ENCODE results near the gene SPRED3. TPM values are rescaled to one million over a fixed set of nuclear protein-coding genes. Genes with fewer than 3 reads are reported as not detected.

SPRED3 gene
- total and polyA plus RNA-seq, 9 of the 15 experiments (the other 6 are each of a cell fraction or from before 2014, with no cell fraction given) = 0.05 to 1.3 (median 0.36) TPM

DNA sequence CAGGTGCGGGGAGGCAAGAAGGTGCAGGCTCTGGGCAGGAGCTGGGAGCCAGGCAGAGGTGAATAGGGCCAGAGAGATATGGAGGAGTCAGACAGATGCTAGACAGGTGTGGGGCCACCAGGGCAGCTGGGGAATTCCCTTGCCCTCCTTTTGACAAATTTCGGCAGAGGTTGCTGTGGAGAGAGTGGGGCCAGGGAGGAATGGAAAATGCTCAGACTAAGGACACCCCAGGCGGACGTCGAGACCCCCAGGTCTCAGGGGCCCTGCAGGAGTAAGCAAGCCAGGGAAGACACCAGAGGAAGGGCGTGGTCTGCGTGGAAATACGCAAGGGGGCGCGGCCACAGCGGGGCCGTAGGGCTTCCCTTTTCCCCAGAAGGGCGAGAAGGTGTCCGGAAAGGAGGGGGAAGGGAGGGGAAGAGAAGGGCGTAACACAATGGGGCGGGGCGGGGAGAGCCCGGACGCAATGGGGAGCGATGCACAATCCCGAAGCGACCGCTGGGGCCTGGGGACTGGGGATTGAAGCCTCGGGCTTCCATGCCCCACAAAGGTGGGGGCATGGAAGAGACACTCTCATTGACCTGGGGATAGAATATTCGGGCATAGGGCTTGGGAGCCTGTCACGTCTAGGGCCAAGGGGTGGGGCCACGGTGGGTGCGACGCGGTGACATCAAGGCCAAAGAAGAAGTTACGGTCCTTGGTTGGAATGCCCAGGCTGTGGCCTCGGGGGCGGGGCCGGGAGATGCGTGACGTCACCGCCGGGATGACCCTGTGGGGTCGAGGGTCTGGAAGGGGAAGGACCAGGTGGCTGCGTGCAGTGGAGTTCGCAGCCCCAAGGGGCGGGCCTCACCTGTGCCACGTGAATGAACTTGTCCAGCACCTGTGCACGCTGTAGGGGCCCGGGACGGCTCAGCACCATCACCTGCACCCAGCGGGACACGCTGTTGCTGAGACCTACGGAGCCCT, 29.3 kb downstream of the SPRED3 start (continued):
- TF ChIP-seq, protein P1, sequence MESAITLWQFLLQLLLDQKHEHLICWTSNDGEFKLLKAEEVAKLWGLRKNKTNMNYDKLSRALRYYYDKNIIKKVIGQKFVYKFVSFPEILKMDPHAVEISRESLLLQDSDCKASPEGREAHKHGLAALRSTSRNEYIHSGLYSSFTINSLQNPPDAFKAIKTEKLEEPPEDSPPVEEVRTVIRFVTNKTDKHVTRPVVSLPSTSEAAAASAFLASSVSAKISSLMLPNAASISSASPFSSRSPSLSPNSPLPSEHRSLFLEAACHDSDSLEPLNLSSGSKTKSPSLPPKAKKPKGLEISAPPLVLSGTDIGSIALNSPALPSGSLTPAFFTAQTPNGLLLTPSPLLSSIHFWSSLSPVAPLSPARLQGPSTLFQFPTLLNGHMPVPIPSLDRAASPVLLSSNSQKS (CRISPR knock-in tag; IDR thresholded peaks at IDR 0.05) = no peak
- no peak for TF ChIP-seq NR2C1 (IDR thresholded peaks at IDR 0.05)
- TF ChIP-seq NR2C1 (tag; IDR thresholded peaks at IDR 0.05) = 0 out of 2 replicates have a peak, but pooled peaks have one; percentile 25
- TF ChIP-seq TAL1 (IDR thresholded peaks at IDR 0.05) = no peak
- TF ChIP-seq ZFX (CRISPR knock-in tag; IDR thresholded peaks at IDR 0.05) = 0 out of 2 replicates have a peak, but pooled peaks have one; percentile 33
- TF ChIP-seq MEF2A (IDR thresholded peaks at IDR 0.05; ENCODE audit: control insufficient read depth, low read depth, low read length) = no peak
- TF ChIP-seq ERF (CRISPR knock-in tag; IDR thresholded peaks at IDR 0.05) = no peak
- TF ChIP-seq RBM39 (optimal IDR thresholded peaks at IDR 0.05; ENCODE audit: low read depth, low read length) = no peak
- TF ChIP-seq ZNF274 (IDR thresholded peaks at IDR 0.05; ENCODE audit: borderline replicate concordance, low read depth, low read length) = no peak
- TF ChIP-seq ZC3H8 (IDR thresholded peaks at IDR 0.05) = no peak
- no peak; a peak in 1 of 4 replicates for TF ChIP-seq TEAD1 (CRISPR knock-in tag; IDR thresholded peaks at IDR 0.05)
- TF ChIP-seq, protein P2, sequence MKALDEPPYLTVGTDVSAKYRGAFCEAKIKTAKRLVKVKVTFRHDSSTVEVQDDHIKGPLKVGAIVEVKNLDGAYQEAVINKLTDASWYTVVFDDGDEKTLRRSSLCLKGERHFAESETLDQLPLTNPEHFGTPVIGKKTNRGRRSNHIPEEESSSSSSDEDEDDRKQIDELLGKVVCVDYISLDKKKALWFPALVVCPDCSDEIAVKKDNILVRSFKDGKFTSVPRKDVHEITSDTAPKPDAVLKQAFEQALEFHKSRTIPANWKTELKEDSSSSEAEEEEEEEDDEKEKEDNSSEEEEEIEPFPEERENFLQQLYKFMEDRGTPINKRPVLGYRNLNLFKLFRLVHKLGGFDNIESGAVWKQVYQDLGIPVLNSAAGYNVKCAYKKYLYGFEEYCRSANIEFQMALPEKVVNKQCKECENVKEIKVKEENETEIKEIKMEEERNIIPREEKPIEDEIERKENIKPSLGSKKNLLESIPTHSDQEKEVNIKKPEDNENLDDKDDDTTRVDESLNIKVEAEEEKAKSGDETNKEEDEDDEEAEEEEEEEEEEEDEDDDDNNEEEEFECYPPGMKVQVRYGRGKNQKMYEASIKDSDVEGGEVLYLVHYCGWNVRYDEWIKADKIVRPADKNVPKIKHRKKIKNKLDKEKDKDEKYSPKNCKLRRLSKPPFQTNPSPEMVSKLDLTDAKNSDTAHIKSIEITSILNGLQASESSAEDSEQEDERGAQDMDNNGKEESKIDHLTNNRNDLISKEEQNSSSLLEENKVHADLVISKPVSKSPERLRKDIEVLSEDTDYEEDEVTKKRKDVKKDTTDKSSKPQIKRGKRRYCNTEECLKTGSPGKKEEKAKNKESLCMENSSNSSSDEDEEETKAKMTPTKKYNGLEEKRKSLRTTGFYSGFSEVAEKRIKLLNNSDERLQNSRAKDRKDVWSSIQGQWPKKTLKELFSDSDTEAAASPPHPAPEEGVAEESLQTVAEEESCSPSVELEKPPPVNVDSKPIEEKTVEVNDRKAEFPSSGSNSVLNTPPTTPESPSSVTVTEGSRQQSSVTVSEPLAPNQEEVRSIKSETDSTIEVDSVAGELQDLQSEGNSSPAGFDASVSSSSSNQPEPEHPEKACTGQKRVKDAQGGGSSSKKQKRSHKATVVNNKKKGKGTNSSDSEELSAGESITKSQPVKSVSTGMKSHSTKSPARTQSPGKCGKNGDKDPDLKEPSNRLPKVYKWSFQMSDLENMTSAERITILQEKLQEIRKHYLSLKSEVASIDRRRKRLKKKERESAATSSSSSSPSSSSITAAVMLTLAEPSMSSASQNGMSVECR (CRISPR knock-in tag; IDR thresholded peaks at IDR 0.05) = peak; percentile 81
- TF ChIP-seq, protein P3, sequence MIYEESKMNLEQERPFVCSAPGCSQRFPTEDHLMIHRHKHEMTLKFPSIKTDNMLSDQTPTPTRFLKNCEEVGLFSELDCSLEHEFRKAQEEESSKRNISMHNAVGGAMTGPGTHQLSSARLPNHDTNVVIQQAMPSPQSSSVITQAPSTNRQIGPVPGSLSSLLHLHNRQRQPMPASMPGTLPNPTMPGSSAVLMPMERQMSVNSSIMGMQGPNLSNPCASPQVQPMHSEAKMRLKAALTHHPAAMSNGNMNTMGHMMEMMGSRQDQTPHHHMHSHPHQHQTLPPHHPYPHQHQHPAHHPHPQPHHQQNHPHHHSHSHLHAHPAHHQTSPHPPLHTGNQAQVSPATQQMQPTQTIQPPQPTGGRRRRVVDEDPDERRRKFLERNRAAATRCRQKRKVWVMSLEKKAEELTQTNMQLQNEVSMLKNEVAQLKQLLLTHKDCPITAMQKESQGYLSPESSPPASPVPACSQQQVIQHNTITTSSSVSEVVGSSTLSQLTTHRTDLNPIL (CRISPR knock-in tag; IDR thresholded peaks at IDR 0.05) = no peak
- TF ChIP-seq GTF2F1 (IDR thresholded peaks at IDR 0.05; ENCODE audit: low read depth, low read length) = no peak
- peak; percentile 62 for TF ChIP-seq HNRNPLL (IDR thresholded peaks at IDR 0.05; ENCODE audit: low read depth, low read length, poor library complexity, severe bottlenecking)
- TF ChIP-seq ELF1 (tag; IDR thresholded peaks at IDR 0.05) = 0 out of 2 replicates have a peak, but pooled peaks have one; percentile 38
- TF ChIP-seq SMARCA4 (IDR thresholded peaks at IDR 0.05) = 0 out of 2 replicates have a peak, but pooled peaks have one; percentile 33
- TF ChIP-seq NEUROD1 (IDR thresholded peaks at IDR 0.05; ENCODE audit: borderline replicate concordance, low read depth, low read length, partially characterized antibody) = peak; percentile 44
- TF ChIP-seq PHB2 (IDR thresholded peaks at IDR 0.05; ENCODE audit: low read depth) = no peak
- TF ChIP-seq, protein P4, sequence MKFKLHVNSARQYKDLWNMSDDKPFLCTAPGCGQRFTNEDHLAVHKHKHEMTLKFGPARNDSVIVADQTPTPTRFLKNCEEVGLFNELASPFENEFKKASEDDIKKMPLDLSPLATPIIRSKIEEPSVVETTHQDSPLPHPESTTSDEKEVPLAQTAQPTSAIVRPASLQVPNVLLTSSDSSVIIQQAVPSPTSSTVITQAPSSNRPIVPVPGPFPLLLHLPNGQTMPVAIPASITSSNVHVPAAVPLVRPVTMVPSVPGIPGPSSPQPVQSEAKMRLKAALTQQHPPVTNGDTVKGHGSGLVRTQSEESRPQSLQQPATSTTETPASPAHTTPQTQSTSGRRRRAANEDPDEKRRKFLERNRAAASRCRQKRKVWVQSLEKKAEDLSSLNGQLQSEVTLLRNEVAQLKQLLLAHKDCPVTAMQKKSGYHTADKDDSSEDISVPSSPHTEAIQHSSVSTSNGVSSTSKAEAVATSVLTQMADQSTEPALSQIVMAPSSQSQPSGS (CRISPR knock-in tag; IDR thresholded peaks at IDR 0.05) = peak; percentile 46; the same call in 1 of the 2 replicates
